CD4-positive, CD25-positive, alpha-beta regulatory T cell (primary cell): ENCODE results near the gene AACS. TPM values are rescaled to one million over a fixed set of nuclear protein-coding genes. Genes with fewer than 3 reads are reported as not detected.

Experiments used
- ATAC-seq, 2 donors: fragments of 150-1000 bp; cut with Tn5 transposase; one replicate each; pipeline ENCODE4 v1.10.0; 2021; ENCODE audit warnings: low read depth in 2 of 2, moderate number of reproducible peaks in 2 of 2, moderate library complexity in 1 of 2
- DNase-seq, 3 donors: peaks; one replicate each; pipeline versions ENCODE4 v3.0.0 to v3.0.0-alpha.2; 2012 to 2022; ENCODE audit warnings: mixed read lengths in 1 of 3
- H3K27ac ChIP-seq: one replicate; pipeline ENCODE4 v1.7.0; 2013; ENCODE audit warnings: mild to moderate bottlenecking, low read length; ENCODE audit not compliant: insufficient read depth, poor library complexity, severe bottlenecking
- H3K27me3 ChIP-seq: one replicate; pipeline ENCODE4 v1.7.0; 2013; ENCODE audit warnings: low read length; ENCODE audit not compliant: control insufficient read depth, insufficient read depth
- H3K36me3 ChIP-seq: one replicate; pipeline ENCODE4 v1.7.0; 2013; ENCODE audit warnings: mild to moderate bottlenecking, low read length, moderate library complexity; ENCODE audit not compliant: control insufficient read depth, insufficient read depth
- H3K4me1 ChIP-seq: 2 replicates; pipeline ENCODE4 v1.7.0; 2013; ENCODE audit warnings: mild to moderate bottlenecking, low read length; ENCODE audit not compliant: insufficient read depth, control insufficient read depth, poor library complexity, severe bottlenecking
- H3K4me3 ChIP-seq: one replicate; pipeline ENCODE4 v1.7.0; 2013; ENCODE audit warnings: low read depth, mild to moderate bottlenecking, low read length, moderate library complexity
- H3K9me3 ChIP-seq, 2 experiments: 1 replicate in 1 of 2; 2 replicates in 1 of 2; pipeline ENCODE4 v1.7.0; 2013; ENCODE audit warnings: low read length in 2 of 2, mild to moderate bottlenecking in 1 of 2, moderate library complexity in 1 of 2; ENCODE audit not compliant: control insufficient read depth in 2 of 2
- H3K27ac Mint-ChIP-seq, 3 donors: one replicate each; pipeline ENCODE4 v1.8.0; 2020 to 2022; ENCODE audit warnings: mild to moderate bottlenecking in 3 of 3, mixed read lengths in 3 of 3, moderate library complexity in 2 of 3
- H3K27me3 Mint-ChIP-seq: one replicate; pipeline ENCODE4 v1.8.0; 2022; ENCODE audit warnings: mild to moderate bottlenecking, mixed read lengths
- H3K36me3 Mint-ChIP-seq: one replicate; pipeline ENCODE4 v1.8.0; 2020; ENCODE audit warnings: mixed read lengths
- H3K4me1 Mint-ChIP-seq, 4 donors: one replicate each; pipeline ENCODE4 v1.8.0; 2020 to 2022; ENCODE audit warnings: mixed read lengths in 4 of 4, mild to moderate bottlenecking in 1 of 4
- H3K4me3 Mint-ChIP-seq, 4 donors: one replicate each; pipeline ENCODE4 v1.8.0; 2020 to 2022; ENCODE audit warnings: mild to moderate bottlenecking in 4 of 4, mixed read lengths in 4 of 4, moderate library complexity in 3 of 4
- H3K9me3 Mint-ChIP-seq, 7 donors: one replicate each; pipeline ENCODE4 v1.8.0; 2020 to 2022; ENCODE audit warnings: mixed read lengths in 7 of 7, mild to moderate bottlenecking in 3 of 7, moderate library complexity in 2 of 7
- polyA plus RNA-seq, 4 donors: library from polyadenylated mRNA; unstranded; fragments of 300-500 nt; fragmentation: Illumina TruSeq; gene quantifications; one replicate each; pipeline ENCODE4 v1.2.3, GENCODE V29; 2021
- total RNA-seq: library from RNA; stranded (reverse); gene quantifications from one replicate; pipeline ENCODE4 v1.2.3, GENCODE V29; 2022

Gene AACS, protein sequence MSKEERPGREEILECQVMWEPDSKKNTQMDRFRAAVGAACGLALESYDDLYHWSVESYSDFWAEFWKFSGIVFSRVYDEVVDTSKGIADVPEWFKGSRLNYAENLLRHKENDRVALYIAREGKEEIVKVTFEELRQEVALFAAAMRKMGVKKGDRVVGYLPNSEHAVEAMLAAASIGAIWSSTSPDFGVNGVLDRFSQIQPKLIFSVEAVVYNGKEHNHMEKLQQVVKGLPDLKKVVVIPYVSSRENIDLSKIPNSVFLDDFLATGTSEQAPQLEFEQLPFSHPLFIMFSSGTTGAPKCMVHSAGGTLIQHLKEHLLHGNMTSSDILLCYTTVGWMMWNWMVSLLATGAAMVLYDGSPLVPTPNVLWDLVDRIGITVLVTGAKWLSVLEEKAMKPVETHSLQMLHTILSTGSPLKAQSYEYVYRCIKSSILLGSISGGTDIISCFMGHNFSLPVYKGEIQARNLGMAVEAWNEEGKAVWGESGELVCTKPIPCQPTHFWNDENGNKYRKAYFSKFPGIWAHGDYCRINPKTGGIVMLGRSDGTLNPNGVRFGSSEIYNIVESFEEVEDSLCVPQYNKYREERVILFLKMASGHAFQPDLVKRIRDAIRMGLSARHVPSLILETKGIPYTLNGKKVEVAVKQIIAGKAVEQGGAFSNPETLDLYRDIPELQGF
- total RNA-seq (8.8 TPM), polyA plus RNA-seq (1 to 10 TPM; 5.4 to 8.7 (median 6.7) TPM)

DNA sequence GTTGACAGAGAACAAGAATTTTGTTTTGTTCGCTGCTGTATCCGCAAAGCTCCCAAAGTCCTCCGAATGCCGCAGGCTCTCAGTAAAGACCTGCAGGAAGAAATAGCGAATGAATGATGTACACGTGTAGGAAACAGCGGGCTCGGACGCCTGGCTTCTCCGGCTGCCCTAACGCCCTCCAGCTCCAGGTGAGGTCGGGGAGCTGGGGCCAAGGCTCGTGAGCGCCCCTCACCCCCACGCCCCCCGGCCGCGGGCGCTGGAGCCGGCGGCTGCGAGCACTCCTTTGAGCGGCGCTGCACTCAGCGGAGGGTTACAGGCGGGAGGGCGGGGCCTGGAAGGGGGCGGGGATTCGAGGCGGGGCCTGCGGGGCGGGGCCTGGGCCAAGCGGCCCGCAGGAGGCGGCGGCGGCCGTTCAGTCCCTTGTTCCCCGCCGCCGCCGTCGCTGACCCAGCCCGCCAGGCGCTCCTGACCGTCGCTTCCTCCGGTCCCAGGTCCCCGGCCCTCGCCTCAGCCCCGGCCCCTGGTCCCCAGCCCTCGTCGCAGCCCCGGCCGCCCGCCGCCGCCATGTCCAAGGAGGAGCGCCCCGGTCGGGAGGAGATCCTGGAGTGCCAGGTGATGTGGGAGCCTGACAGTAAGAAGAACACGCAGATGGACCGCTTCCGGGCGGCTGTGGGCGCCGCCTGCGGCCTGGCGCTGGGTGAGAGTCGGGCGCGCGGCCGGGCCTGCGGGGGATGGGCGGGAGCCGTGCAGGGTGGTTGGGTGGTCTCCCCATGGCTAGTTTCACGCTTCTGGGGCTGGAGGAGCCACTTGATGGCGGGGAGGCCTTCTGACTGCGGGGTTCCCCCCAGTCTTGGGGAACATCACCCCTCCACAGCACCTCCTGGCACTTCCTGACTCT, at the start of gene AACS:
AACS (plus strand) TSS at position 415 of the 898 bp plus-strand sequence; CDS start at position 565, 150 bp downstream.
- H3K27me3 ChIP-seq, result no peaks in the 10 kb centered on the region
- Mint-ChIP-seq H3K27me3 (peaks cover 29% of the 10 kb centered on the region), H3K4me3 (peak within 1 kb of the TSS; percentile 88 to 93 (median 89)), H3K9me3 (peaks cover 0 to 2% (median 0%) of the 10 kb centered on the region in 7 donors), H3K27ac (peak within 1 kb of the TSS; percentile 7 to 83 (median 32)), H3K4me1 (peaks cover 5 to 24% (median 8%) of the 10 kb centered on the region in 4 donors), H3K36me3 (no peaks in the 10 kb centered on the region)
- DNase-seq (peak; percentile 66 to 82 (median 68)), ATAC-seq (peak; percentile 91 to 93)
- H3K36me3 ChIP-seq, result no peaks in the 10 kb centered on the region
- H3K27ac ChIP-seq, result no peak within 1 kb of the TSS
- peaks cover 13% of the 10 kb centered on the region for H3K4me1 ChIP-seq
- H3K9me3 ChIP-seq, result no peaks in the 10 kb centered on the region
- peak within 1 kb of the TSS; percentile 86 for H3K4me3 ChIP-seq

DNA sequence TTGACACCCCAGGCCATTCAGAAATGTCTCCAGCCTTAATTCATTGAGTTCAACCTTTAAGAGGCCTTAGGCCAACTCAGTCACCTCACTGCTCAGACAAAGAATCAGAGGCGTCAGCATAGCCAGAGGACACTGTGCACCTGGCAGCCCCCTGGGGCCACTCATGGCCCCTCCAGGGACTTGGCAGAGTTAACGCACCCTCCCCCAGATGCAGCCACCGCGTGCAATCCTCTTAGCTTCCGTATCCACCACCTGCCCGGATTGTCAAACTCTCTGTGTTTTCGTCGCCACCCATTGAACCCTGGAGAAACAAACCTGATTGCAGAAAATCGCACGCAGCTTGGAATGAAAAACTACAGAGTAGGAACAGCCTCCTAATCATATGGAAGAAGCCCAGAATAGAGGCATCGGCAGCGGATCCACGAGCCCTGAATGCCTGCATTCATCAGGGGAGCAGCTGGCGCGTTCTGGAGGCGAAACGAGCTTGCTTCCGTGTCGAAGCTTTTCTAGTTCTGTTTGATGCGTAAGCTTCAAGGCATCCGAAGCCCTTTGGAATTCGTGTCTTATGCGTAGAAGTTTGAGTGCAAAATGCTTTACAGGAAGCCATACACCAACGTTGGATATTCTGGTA, 49.4 kb upstream of the AACS start:
- no peak for ATAC-seq
- H3K4me3 Mint-ChIP-seq, result no peak overlapping the region
- no peaks in the 10 kb centered on the region for H3K27me3 Mint-ChIP-seq

DNA sequence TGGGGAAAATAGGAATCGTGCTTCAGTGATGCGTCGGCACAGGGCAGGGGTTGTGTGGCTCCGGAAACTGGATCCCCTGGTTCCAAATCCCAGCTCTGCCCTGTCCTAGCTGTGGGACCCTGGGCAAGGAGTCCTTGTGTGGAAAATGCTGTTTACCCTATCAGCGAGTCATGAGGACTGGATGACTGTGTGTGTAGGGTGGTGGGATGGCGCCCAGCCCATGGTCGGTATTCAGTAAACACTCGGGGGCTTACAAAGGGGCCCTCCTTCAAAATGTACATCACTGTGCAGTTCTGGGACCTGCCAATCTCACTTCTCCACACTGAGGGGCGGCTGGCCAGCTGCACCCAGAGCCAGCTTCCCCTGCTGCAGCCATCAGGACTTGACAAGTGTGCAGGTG, 47.4 kb upstream of the AACS start:
- Histone ChIP-seq H3K4me3 (no peak overlapping the region), H3K27me3 (no peaks in the 10 kb centered on the region), H3K4me1 (no peaks in the 10 kb centered on the region), H3K36me3 (peaks cover 6% of the 10 kb centered on the region), H3K27ac (no peak overlapping the region), H3K9me3 (no peaks in the 10 kb centered on the region)
- Mint-ChIP-seq H3K9me3 (no peaks in the 10 kb centered on the region), H3K36me3 (peaks cover 17% of the 10 kb centered on the region), H3K4me3 (no peak overlapping the region), H3K4me1 (no peaks in the 10 kb centered on the region), H3K27me3 (no peaks in the 10 kb centered on the region), H3K27ac (no peak overlapping the region)
- DNase-seq, result no peak
- ATAC-seq, result no peak

More for the DNA sequence above, 49.4 kb upstream of the AACS start:
- Histone ChIP-seq H3K27me3 (no peaks in the 10 kb centered on the region), H3K4me1 (no peaks in the 10 kb centered on the region), H3K27ac (no peak overlapping the region), H3K4me3 (no peak overlapping the region), H3K36me3 (peaks cover 6% of the 10 kb centered on the region), H3K9me3 (no peaks in the 10 kb centered on the region)
- Mint-ChIP-seq H3K36me3 (peaks cover 10% of the 10 kb centered on the region), H3K9me3 (no peaks in the 10 kb centered on the region), H3K4me1 (no peaks in the 10 kb centered on the region), H3K27ac (peak overlapping the region in 1 of 3 donors; percentile 15)
- DNase-seq, result no peak

DNA sequence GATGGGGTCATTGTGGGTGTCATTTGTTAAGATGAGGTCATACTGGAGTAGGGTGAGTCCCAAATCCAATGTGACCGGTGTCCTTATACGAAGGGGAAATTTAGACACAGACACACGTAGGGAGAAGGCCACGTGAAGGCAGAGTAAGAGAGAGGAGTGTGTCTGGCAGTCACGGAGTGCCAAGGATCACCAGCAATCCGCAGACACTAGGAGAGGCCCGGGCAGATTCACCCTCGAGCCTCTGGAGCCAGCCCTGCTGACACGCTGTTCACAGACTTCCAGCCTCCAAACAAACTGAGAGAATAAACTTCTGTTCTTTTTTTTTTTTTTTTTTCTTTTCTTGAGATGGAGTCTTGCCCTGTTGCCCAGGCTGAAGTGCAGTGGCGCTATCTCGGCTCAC, 46.9 kb upstream of the AACS start:
- Histone ChIP-seq H3K36me3 (peaks cover 6% of the 10 kb centered on the region), H3K27ac (no peak overlapping the region), H3K27me3 (no peaks in the 10 kb centered on the region), H3K4me3 (no peak overlapping the region), H3K9me3 (no peaks in the 10 kb centered on the region), H3K4me1 (no peaks in the 10 kb centered on the region)
- DNase-seq (no peak), ATAC-seq (no peak)
- Mint-ChIP-seq H3K36me3 (peaks cover 22% of the 10 kb centered on the region), H3K9me3 (no peaks in the 10 kb centered on the region), H3K27me3 (no peaks in the 10 kb centered on the region), H3K4me3 (no peak overlapping the region), H3K4me1 (no peaks in the 10 kb centered on the region), H3K27ac (no peak overlapping the region)

DNA sequence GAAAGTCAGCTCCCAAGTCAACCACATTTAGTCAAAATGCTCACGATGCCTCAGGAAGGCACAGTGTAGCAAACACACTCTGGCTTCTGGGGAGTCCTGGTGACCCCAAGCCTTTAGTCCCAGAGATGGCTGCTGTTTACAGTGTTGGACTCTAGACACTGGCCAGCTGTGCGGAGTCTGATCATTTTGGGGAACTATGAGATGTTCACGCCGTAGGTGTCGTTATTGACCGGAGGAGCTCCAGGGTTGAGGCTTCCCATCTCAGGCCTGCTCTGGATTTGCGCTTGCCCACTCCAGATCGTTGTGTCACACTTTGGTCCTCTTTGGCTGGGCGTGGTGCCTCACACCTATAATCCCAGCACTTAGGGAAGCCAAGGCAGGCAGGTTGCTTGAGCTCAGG, 44.1 kb upstream of the AACS start:
- Histone ChIP-seq H3K9me3 (no peaks in the 10 kb centered on the region), H3K27ac (no peak overlapping the region), H3K4me1 (no peaks in the 10 kb centered on the region), H3K27me3 (no peaks in the 10 kb centered on the region), H3K36me3 (no peaks in the 10 kb centered on the region), H3K4me3 (no peak overlapping the region)
- H3K27me3 Mint-ChIP-seq, result no peaks in the 10 kb centered on the region
- no peak overlapping the region for H3K4me3 Mint-ChIP-seq
- H3K9me3 Mint-ChIP-seq, result no peaks in the 10 kb centered on the region
- peaks cover 31% of the 10 kb centered on the region for H3K36me3 Mint-ChIP-seq
- no peak overlapping the region for H3K27ac Mint-ChIP-seq
- DNase-seq (no peak), ATAC-seq (no peak)
- no peaks in the 10 kb centered on the region for H3K4me1 Mint-ChIP-seq

DNA sequence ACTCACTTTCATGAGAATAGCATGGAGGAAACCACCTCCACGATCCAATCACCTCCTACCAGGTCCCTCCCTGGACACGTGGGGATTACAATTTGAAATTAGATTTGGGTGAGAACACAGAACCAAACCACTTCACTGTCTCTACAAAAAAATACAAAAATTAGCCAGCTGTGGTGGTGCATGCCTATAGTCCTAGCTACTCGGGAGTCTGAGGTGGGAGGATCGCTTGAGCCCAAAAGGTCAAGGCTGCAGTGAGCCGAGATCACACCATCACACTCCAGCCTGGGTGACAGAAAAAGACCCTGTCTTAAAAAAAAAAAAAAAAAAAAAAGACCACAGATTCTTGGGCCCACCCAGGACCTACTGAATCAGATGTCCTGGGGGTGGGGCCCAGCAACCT, 43.5 kb upstream of the AACS start:
- Mint-ChIP-seq H3K9me3 (no peaks in the 10 kb centered on the region), H3K4me1 (no peaks in the 10 kb centered on the region), H3K4me3 (no peak overlapping the region), H3K27me3 (no peaks in the 10 kb centered on the region), H3K36me3 (peaks cover 33% of the 10 kb centered on the region), H3K27ac (no peak overlapping the region)
- Histone ChIP-seq H3K4me1 (no peaks in the 10 kb centered on the region), H3K27ac (no peak overlapping the region), H3K27me3 (no peaks in the 10 kb centered on the region), H3K4me3 (no peak overlapping the region), H3K9me3 (no peaks in the 10 kb centered on the region), H3K36me3 (no peaks in the 10 kb centered on the region)
- ATAC-seq (no peak), DNase-seq (no peak)

DNA sequence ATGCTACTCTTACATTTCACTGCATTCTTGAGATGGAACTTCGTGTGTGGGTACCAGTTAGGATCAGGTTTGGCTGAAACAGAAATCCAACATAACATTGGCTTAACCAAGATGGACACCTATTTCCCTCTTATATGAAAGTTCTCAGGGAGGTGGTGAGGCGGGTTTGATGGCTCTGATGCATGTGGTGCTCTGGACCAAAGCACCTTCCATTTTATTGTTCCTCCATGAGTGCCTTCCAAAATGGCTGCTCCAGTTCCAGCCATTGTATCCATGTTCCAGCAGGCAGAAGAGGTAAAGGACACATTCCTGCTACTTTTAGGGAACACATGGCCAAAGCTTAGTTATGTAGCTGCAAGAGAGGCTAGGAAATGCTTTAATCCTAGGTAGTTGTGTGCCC, 42.2 kb upstream of the AACS start:
- Histone ChIP-seq H3K27ac (no peak overlapping the region), H3K36me3 (no peaks in the 10 kb centered on the region), H3K9me3 (no peaks in the 10 kb centered on the region), H3K27me3 (no peaks in the 10 kb centered on the region), H3K4me3 (no peak overlapping the region), H3K4me1 (no peaks in the 10 kb centered on the region)
- Mint-ChIP-seq H3K27me3 (no peaks in the 10 kb centered on the region), H3K4me3 (no peak overlapping the region), H3K9me3 (no peaks in the 10 kb centered on the region), H3K36me3 (peaks cover 34% of the 10 kb centered on the region), H3K27ac (no peak overlapping the region), H3K4me1 (no peaks in the 10 kb centered on the region)
- ATAC-seq (no peak), DNase-seq (no peak)
